NCI-H1436 treated with DMSO at 0.1 percent for 48 hours (cell line): Measurements from ENCODE around the gene TRIM26.
"Not testable (repeated sequence)": the region's sequence is repeated elsewhere in the genome, so short reads cannot be mapped to it uniquely, and the experiment has no call there.

Experiments
- DNase-seq: peaks from one replicate; lab custom pipeline; 2025; lab: John Stamatoyannopoulos, UW

TRIM26 gene

GRCh38 chr6:30154709-30155519, 58.3 kb downstream of the TRIM26 start:
- DNase-seq = no peak

GRCh38 chr6:30154061-30154460, 59.1 kb downstream of the TRIM26 start:
- no peak for DNase-seq

- DNase-seq = no peak
Observed at GRCh38 chr6:30152910-30153610, 60.1 kb downstream of the TRIM26 start.

- no peak for DNase-seq
Observed at GRCh38 chr6:30152016-30152673, 61.1 kb downstream of the TRIM26 start.

- no peak for DNase-seq
Observed at GRCh38 chr6:30151580-30151979, 61.6 kb downstream of the TRIM26 start.

GRCh38 chr6:30150671-30151395, 62.4 kb downstream of the TRIM26 start:
- DNase-seq = no peak

GRCh38 chr6:30149858-30150550, 63.2 kb downstream of the TRIM26 start:
- DNase-seq = no peak

GRCh38 chr6:30149234-30149633, 64.0 kb downstream of the TRIM26 start:
- DNase-seq = no peak

- DNase-seq = no peak
Observed at GRCh38 chr6:30147096-30147495, 66.1 kb downstream of the TRIM26 start.

GRCh38 chr6:30145818-30146217, 67.4 kb downstream of the TRIM26 start:
- DNase-seq = no peak

- DNase-seq = no peak
Observed at GRCh38 chr6:30144811-30145210, 68.4 kb downstream of the TRIM26 start.

- DNase-seq = no peak
Observed at GRCh38 chr6:30143780-30144179, 69.4 kb downstream of the TRIM26 start.

- DNase-seq = no peak
Observed at GRCh38 chr6:30142665-30143064, 70.5 kb downstream of the TRIM26 start.

GRCh38 chr6:30140240-30140639, 73.0 kb downstream of the TRIM26 start:
- DNase-seq = not testable (repeated sequence)

- DNase-seq = no peak
Observed at GRCh38 chr6:30136570-30137286, 76.5 kb downstream of the TRIM26 start.

- DNase-seq = no peak
Observed at GRCh38 chr6:30135757-30136156, 77.4 kb downstream of the TRIM26 start, which contains the start of gene TRIM40. TRIM40 (plus strand) TSS chr6:30136140; CDS start chr6:30137037, 897 bp downstream.

- DNase-seq = no peak
Observed at GRCh38 chr6:30135147-30135546, 78.1 kb downstream of the TRIM26 start.
